Glutamatergic neuron (in vitro differentiated cells): Measurements from ENCODE around the gene WDR59. TPM values are rescaled to one million over a fixed set of nuclear protein-coding genes. Genes with fewer than 3 reads are reported as not detected.

Source experiments
- DNase-seq: peaks from one replicate; pipeline ENCODE4 v3.0.0; 2022
- H3K27ac Mint-ChIP-seq: one replicate; pipeline ENCODE4 v1.8.0; 2020; ENCODE audit warnings: mild to moderate bottlenecking, mixed read lengths, inconsistent platforms; ENCODE audit not compliant: unreplicated experiment
- H3K27me3 Mint-ChIP-seq: one replicate; pipeline ENCODE4 v1.8.0; 2020; ENCODE audit warnings: mild to moderate bottlenecking, moderate library complexity, mixed read lengths, inconsistent platforms; ENCODE audit not compliant: unreplicated experiment
- H3K36me3 Mint-ChIP-seq: one replicate; pipeline ENCODE4 v1.8.0; 2020; ENCODE audit warnings: mild to moderate bottlenecking, mixed read lengths, inconsistent platforms; ENCODE audit not compliant: unreplicated experiment
- H3K4me1 Mint-ChIP-seq: one replicate; pipeline ENCODE4 v1.8.0; 2020; ENCODE audit warnings: mild to moderate bottlenecking, low read depth, mixed read lengths, inconsistent platforms; ENCODE audit not compliant: unreplicated experiment
- H3K4me3 Mint-ChIP-seq: one replicate; pipeline ENCODE4 v1.8.0; 2020; ENCODE audit warnings: mild to moderate bottlenecking, mixed read lengths, inconsistent platforms; ENCODE audit not compliant: unreplicated experiment
- H3K9me3 Mint-ChIP-seq: one replicate; pipeline ENCODE4 v1.8.0; 2020; ENCODE audit warnings: mild to moderate bottlenecking, moderate library complexity, mixed read lengths, inconsistent platforms; ENCODE audit not compliant: unreplicated experiment
- CTCF ChIP-seq: fragments of 200-600 bp; sonication (generic); IDR thresholded peaks from one replicate; pipeline ENCODE4 v1.5.0; 2021; ENCODE audit not compliant: partially characterized antibody, unreplicated experiment
- total RNA-seq: library from RNA; stranded (reverse); fragmentation: NEBNext Ultra II Directional; extraction: Animal tissue kit (Norgen Biotek cat#: 25700); gene quantifications from one replicate; pipeline ENCODE4 v1.2.1, GENCODE V29; 2021; ENCODE audit not compliant: unreplicated experiment

WDR59 gene
- total RNA-seq, 1 donor from 2014 or later = 65.9 TPM

- peaks cover 1% of the 10 kb centered on the region for H3K9me3 Mint-ChIP-seq
- H3K4me3 Mint-ChIP-seq = no peak overlapping the region
- H3K36me3 Mint-ChIP-seq = no peaks in the 10 kb centered on the region
- no peak for TF ChIP-seq CTCF
- DNase-seq = no peak
- H3K27ac Mint-ChIP-seq = no peak overlapping the region
- peaks cover 1% of the 10 kb centered on the region for H3K27me3 Mint-ChIP-seq
- H3K4me1 Mint-ChIP-seq = no peaks in the 10 kb centered on the region
These were observed 55.3 kb downstream of the WDR59 start for GRCh38 chr16:74929636-74930035.

DNA sequence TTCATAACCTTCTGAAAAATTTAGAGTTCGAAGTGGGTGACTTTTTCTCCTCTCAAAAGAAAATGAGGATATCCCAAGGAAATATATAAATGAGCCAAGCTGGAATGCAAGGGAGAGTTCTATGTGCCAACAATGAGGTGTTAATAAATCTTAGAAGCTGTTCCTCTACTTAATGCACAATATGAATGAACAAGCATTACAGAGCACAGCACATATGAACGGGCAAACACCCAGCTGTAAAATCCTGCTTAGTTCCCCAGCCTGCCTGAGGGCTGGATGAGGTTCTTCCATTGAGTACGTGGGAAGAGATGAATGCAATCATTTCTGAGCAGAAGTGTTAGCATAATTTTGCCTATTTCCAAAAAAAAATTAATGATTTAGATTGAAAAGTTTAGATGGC lies 58.1 kb downstream of the WDR59 start:
- no peaks in the 10 kb centered on the region for H3K4me1 Mint-ChIP-seq
- H3K27ac Mint-ChIP-seq = no peak overlapping the region
- TF ChIP-seq CTCF = no peak
- no peak overlapping the region for H3K4me3 Mint-ChIP-seq
- H3K36me3 Mint-ChIP-seq = no peaks in the 10 kb centered on the region
- peaks cover 1% of the 10 kb centered on the region for H3K27me3 Mint-ChIP-seq
- H3K9me3 Mint-ChIP-seq = peaks cover 1% of the 10 kb centered on the region
- DNase-seq = no peak

DNA sequence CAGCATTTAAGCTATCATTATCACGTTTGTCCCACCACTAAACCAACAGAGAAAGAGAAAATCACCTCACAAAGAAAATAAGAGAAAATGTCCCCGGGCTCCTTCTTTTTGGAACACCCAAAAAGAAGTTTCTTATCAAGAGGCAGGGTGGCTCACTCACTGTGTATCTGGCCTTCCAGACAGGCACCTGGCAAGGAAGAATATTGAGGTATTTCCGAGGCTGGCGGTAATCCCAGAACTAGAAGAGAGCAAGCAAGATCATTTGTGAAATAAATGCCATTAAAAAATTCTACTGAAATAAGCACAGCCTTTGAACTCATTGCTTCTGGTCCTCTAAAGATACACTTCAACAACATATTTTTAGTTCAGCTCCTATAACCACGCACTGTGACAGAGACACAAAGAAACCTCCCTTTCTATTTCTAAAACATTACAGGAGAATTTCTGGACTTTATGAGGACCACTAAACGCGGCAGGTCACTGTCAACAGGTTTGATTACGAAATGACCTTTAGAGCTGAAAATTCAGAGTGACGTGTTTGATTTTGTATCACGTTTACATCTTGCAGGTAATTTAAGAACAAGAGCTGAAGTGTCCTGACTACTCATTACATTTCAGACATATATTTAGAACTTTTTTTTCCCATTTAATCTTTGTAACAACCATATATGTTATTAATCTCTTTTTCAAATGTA lies 61.0 kb downstream of the WDR59 start:
- Mint-ChIP-seq H3K27me3 (peaks cover 1% of the 10 kb centered on the region), H3K27ac (no peak overlapping the region), H3K9me3 (peaks cover 1% of the 10 kb centered on the region), H3K4me3 (no peak overlapping the region), H3K4me1 (no peaks in the 10 kb centered on the region), H3K36me3 (no peaks in the 10 kb centered on the region)
- DNase-seq = no peak
- TF ChIP-seq CTCF = no peak

GRCh38 chr16:74922150-74923138 lies 62.5 kb downstream of the WDR59 start:
- DNase-seq = no peak

More at GRCh38 chr16:74922150-74923138, 62.5 kb downstream of the WDR59 start:
- peaks cover 1% of the 10 kb centered on the region for H3K27me3 Mint-ChIP-seq
- TF ChIP-seq CTCF = no peak
- no peak overlapping the region for H3K4me3 Mint-ChIP-seq
- H3K27ac Mint-ChIP-seq = no peak overlapping the region
- no peaks in the 10 kb centered on the region for H3K36me3 Mint-ChIP-seq
- no peaks in the 10 kb centered on the region for H3K4me1 Mint-ChIP-seq
- H3K9me3 Mint-ChIP-seq = peaks cover 1% of the 10 kb centered on the region
